ENCODE measurements around the gene KRT38.

DNA sequence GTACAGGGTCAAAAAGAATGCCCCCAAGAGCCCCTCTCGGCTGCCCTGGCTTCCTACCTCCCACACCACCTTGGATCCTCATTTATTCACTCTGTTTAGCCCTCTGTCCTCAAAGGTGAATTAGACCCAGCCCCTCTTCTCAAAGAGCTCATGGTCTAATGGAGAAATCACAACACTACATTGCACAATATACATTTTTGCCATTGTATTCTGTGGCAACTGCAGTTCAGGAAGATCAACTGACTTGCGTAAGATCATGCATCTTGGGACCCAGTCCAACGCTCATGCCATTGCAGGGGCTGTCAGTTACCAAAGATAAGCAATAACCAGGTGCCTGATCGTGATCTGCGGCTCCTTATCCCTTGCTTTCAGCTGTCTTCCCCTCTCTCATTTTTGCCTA lies 1.4 kb downstream of the KRT38 start:
- TF ChIP-seq, protein P1, sequence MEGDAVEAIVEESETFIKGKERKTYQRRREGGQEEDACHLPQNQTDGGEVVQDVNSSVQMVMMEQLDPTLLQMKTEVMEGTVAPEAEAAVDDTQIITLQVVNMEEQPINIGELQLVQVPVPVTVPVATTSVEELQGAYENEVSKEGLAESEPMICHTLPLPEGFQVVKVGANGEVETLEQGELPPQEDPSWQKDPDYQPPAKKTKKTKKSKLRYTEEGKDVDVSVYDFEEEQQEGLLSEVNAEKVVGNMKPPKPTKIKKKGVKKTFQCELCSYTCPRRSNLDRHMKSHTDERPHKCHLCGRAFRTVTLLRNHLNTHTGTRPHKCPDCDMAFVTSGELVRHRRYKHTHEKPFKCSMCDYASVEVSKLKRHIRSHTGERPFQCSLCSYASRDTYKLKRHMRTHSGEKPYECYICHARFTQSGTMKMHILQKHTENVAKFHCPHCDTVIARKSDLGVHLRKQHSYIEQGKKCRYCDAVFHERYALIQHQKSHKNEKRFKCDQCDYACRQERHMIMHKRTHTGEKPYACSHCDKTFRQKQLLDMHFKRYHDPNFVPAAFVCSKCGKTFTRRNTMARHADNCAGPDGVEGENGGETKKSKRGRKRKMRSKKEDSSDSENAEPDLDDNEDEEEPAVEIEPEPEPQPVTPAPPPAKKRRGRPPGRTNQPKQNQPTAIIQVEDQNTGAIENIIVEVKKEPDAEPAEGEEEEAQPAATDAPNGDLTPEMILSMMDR (IDR thresholded peaks at IDR 0.05; ENCODE audit: insufficient read depth, low read depth, low read length): no peak
- no peak for TF ChIP-seq EZH2 (IDR thresholded peaks at IDR 0.05; ENCODE audit: insufficient read depth, low read length)
